BE2C (cell line): ENCODE measurements around the gene NFIB.

Source experiments
- DNase-seq: peaks from one replicate; pipeline ENCODE4 v3.0.0-alpha.2; 2020
- H3K27me3 ChIP-seq: fragments of 250-450 bp; sonication (Bioruptor Pico); 2 replicates; pipeline ENCODE4 v1.5.1; 2020; ENCODE audit warnings: mild to moderate bottlenecking
- H3K36me3 ChIP-seq: fragments of 250-450 bp; sonication (Bioruptor Pico); 2 replicates; pipeline ENCODE4 v1.5.1; 2020; ENCODE audit warnings: mild to moderate bottlenecking
- H3K4me1 ChIP-seq: fragments of 250-450 bp; sonication (Bioruptor Pico); 2 replicates; pipeline ENCODE4 v1.5.1; 2020
- H3K4me3 ChIP-seq: 2 replicates; pipeline ENCODE4 v1.5.1; 2011; ENCODE audit warnings: low read depth, low read length
- H3K9me3 ChIP-seq: fragments of 250-450 bp; sonication (Bioruptor Pico); 2 replicates; pipeline ENCODE4 v1.5.1; 2020
- TF ChIP-seq, protein P1 (sequence below): IDR thresholded peaks from 2 replicates; pipeline ENCODE4 v1.5.1; 2012; ENCODE audit warnings: mild to moderate bottlenecking, low read depth, low read length

The NFIB gene

DNA sequence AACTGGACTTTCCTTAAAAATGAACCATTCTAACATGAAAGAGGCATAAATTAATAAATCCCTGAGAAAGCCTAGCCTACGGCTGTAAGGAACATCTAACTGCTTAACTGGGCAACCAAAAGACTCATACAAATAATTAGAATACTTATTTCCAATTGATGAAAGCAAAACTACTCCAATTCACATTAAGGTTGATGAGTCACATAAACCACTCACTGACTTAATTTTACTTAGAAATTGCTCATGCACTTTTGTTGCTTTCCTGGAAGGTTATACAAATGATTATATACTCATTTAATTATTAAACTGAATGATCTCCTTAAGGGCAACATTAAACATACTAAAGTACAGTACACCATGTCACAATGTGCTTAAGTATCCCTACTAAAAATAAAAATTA, 101.9 kb downstream of the NFIB start:
- H3K36me3 ChIP-seq = no peaks in the 10 kb centered on the region
- TF ChIP-seq, protein P1, sequence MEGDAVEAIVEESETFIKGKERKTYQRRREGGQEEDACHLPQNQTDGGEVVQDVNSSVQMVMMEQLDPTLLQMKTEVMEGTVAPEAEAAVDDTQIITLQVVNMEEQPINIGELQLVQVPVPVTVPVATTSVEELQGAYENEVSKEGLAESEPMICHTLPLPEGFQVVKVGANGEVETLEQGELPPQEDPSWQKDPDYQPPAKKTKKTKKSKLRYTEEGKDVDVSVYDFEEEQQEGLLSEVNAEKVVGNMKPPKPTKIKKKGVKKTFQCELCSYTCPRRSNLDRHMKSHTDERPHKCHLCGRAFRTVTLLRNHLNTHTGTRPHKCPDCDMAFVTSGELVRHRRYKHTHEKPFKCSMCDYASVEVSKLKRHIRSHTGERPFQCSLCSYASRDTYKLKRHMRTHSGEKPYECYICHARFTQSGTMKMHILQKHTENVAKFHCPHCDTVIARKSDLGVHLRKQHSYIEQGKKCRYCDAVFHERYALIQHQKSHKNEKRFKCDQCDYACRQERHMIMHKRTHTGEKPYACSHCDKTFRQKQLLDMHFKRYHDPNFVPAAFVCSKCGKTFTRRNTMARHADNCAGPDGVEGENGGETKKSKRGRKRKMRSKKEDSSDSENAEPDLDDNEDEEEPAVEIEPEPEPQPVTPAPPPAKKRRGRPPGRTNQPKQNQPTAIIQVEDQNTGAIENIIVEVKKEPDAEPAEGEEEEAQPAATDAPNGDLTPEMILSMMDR = no peak
- H3K9me3 ChIP-seq = no peaks in the 10 kb centered on the region
- H3K27me3 ChIP-seq = no peaks in the 10 kb centered on the region
- no peak overlapping the region for H3K4me3 ChIP-seq
- no peak for DNase-seq
- peaks cover 63% of the 10 kb centered on the region for H3K4me1 ChIP-seq

DNA sequence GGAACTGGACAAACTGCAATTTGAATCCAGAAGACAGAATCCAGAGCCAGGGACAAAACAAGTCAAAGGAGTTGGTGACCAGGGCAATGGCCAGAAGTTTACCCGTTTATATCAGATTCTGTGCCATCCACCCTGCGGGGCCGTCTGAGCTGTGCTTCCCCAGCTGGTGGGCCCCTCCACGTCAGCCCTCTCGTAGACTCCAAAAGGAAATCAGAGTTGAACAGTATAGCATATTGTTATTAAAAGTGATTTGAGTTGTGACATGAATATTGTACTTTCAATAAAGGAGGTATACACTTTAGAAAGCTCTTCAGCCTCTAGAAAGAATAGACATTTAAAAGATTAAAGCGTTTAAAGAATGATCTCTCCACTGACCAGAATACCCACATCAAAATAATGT, 102.4 kb downstream of the NFIB start:
- Histone ChIP-seq H3K4me3 (no peak overlapping the region), H3K27me3 (no peaks in the 10 kb centered on the region), H3K36me3 (no peaks in the 10 kb centered on the region), H3K4me1 (peaks cover 60% of the 10 kb centered on the region), H3K9me3 (no peaks in the 10 kb centered on the region)
- TF ChIP-seq, protein P1 = no peak
- peak; percentile 38 for DNase-seq

DNA sequence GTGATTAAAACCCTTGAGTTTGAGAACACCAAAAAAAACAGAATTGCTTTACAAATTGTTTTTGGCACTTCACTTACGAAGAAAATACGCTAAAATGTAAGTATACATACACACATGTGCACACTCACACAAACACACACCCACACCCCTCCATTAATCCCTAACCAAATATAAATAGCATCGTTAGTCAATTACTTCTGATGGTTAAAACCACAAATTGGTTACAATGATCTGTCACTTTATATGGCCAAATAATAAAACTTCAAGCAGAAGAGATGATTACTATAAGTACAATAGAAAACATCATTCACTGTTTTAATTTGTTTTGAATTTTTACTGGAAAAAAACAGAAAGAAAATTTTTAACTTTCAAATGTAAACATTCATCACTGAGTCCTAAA, 103.5 kb downstream of the NFIB start:
- no peaks in the 10 kb centered on the region for H3K9me3 ChIP-seq
- no peaks in the 10 kb centered on the region for H3K27me3 ChIP-seq
- no peak for DNase-seq
- TF ChIP-seq, protein P1 = no peak
- no peaks in the 10 kb centered on the region for H3K36me3 ChIP-seq
- H3K4me1 ChIP-seq = peaks cover 58% of the 10 kb centered on the region
- H3K4me3 ChIP-seq = no peak overlapping the region

DNA sequence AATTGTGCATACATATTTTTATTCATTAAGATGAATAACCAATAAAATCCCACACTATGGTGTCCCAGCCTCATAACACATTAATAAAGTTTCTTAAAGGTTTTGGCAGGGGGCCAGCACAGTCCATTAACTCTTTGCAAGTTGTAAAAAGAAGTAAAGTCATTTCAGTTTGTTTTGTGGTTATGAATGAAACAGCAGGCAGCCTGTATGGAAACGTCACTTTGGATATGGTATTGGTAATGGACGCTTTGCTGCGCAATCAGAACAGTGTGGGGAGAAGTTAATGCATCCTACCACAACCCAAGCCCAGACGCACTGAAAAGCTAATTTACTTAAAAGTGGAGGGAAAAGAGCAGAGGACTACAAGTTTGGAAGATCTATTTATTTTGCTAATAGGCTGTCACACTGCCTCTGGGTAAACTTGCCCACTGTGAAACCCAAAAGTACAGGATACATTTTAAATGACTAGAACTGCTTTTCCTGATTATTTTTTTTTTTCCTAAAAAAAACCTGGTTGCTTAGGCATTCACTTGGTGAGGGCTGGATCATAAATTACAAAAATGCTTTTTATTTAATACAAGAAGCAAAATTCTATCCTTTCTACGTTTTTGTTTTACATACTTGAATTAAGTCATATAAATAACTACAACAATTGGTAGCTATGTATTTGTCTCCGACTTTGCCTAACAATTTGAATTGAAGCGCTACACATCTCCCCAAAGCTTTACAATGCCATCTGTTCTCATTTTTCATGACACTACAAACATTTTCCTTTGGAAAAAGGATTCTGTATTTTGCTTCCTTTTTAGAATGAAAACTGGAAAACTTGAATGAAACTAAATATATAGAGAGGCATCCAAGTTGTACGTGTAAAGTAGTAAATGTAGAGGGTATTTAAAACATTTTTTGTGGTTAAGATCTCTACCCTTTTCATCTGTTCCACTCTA, 104.3 kb downstream of the NFIB start:
- no peaks in the 10 kb centered on the region for H3K36me3 ChIP-seq
- H3K4me1 ChIP-seq = peaks cover 56% of the 10 kb centered on the region
- no peaks in the 10 kb centered on the region for H3K27me3 ChIP-seq
- TF ChIP-seq, protein P1 = no peak
- no peak overlapping the region for H3K4me3 ChIP-seq
- H3K9me3 ChIP-seq = no peaks in the 10 kb centered on the region
- DNase-seq = peak; percentile 31

DNA sequence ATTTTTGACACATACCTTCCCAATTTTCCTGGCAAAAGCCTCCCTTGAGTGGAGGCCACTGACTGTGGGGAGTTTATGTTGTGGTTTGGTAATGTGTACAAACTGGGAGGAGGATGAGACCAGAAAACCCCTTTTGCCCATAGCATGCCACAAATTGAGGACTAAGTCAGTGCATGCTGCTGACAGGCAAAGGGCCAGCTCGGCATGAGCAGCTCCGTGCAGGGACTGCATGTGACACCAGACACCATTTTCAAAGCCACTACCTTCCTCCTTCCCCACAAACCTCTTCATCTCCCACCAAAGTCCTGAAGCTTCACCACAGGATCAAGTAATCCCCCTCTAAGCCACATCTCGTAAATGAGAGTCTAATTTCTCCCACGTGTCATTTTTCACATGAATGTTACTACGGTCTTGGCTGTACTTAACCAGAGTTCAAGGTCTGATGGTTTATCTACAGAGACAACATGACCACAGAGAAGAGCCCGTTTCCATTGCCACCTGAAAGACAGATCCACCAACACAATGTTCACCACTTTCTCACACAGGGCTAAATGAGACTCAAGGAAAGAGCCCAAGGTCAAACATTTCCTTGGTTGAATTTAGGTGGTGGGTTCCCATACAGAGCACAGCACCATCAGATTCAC, 106.5 kb downstream of the NFIB start:
- DNase-seq = no peak
- no peaks in the 10 kb centered on the region for H3K27me3 ChIP-seq
- TF ChIP-seq, protein P1 = no peak

DNA sequence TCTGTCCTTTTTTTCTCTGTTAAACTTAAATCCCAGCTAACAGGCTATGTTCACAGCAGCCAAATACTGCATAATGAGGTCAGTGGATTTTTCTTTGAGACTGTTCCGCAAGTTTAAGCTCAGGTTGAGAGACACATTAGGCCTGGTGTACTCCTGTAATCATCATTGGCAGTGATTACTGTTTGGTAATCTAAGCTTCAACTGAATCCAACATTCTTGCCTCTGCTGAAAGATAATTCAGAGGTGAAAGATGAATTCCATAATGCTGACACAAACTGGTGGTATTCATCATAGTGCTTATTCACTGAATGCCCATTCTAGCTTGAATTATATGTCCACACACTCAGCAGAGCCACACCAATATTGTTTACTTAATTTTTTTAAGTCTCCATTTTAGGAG, 108.5 kb downstream of the NFIB start:
- TF ChIP-seq, protein P1 = no peak
- no peaks in the 10 kb centered on the region for H3K27me3 ChIP-seq
- H3K4me1 ChIP-seq = peaks cover 34% of the 10 kb centered on the region
- H3K9me3 ChIP-seq = no peaks in the 10 kb centered on the region
- no peak for DNase-seq
- H3K36me3 ChIP-seq = no peaks in the 10 kb centered on the region
- H3K4me3 ChIP-seq = no peak overlapping the region

More for the DNA sequence above, 106.5 kb downstream of the NFIB start:
- Histone ChIP-seq H3K4me3 (no peak overlapping the region), H3K4me1 (peaks cover 40% of the 10 kb centered on the region), H3K9me3 (no peaks in the 10 kb centered on the region), H3K36me3 (no peaks in the 10 kb centered on the region)
